Stimulated activated naive CD8-positive, alpha-beta T cell treated with anti-CD3 and anti-CD28 coated beads, Interleukin-15, amount 100 ng/mL, for 72 hours (primary cell): ENCODE results near the gene TYROBP.
A peak's percentile ranks its signal among the peaks of the same experiment; 100 is the strongest.
"Not testable (repeated sequence)": the region's sequence is repeated elsewhere in the genome, so short reads cannot be mapped to it uniquely, and the experiment has no call there.

Experiments
- ATAC-seq: fragments of 150-1000 bp; cut with Tn5 transposase; 2 replicates; pipeline ENCODE4 v1.10.0; 2021; ENCODE audit warnings: mild to moderate bottlenecking, moderate library complexity
- DNase-seq, 2 donors: peaks; one replicate each; pipeline ENCODE4 v3.0.0; 2021 to 2022
- H3K27ac Mint-ChIP-seq, 2 donors: one replicate each; pipeline ENCODE4 v1.8.0; 2022; ENCODE audit warnings: mild to moderate bottlenecking in 2 of 2, mixed read lengths in 2 of 2, moderate library complexity in 2 of 2
- H3K27me3 Mint-ChIP-seq: one replicate; pipeline ENCODE4 v1.8.0; 2022; ENCODE audit warnings: mixed read lengths
- H3K4me1 Mint-ChIP-seq: one replicate; pipeline ENCODE4 v1.8.0; 2022; ENCODE audit warnings: mild to moderate bottlenecking, mixed read lengths
- H3K4me3 Mint-ChIP-seq, 2 donors: one replicate each; pipeline ENCODE4 v1.8.0; 2022; ENCODE audit warnings: mild to moderate bottlenecking in 2 of 2, mixed read lengths in 2 of 2, moderate library complexity in 1 of 2
- H3K9me3 Mint-ChIP-seq, 2 donors: one replicate each; pipeline ENCODE4 v1.8.0; 2022; ENCODE audit warnings: mixed read lengths in 2 of 2

TYROBP gene

DNA sequence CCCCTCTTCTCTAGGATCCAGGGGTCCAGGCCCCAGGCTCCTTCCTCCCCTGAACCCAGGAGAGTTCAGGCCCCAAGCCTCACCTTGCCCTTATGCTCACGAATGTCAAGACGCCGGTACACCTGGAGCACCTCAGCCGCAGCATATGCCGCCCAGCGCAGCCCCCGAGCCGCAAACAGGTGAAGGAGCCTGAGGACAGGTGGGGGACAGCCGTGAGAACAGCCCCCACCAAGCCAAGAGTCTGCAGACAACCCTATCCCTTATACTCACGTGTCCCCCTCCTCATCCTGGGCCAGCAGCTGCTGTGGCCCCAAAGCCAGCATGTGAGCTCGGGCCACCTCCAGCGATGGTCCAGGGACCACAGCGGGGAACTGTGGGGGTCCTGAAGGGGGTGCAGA lies 11.5 kb downstream of the TYROBP start:
- Mint-ChIP-seq H3K27ac (peak overlapping the region; percentile 34 to 52), H3K4me3 (peak overlapping the region in 1 of 2 donors; percentile 66), H3K27me3 (no peaks in the 10 kb centered on the region), H3K4me1 (peaks cover 65% of the 10 kb centered on the region), H3K9me3 (no peaks in the 10 kb centered on the region)
- ATAC-seq, result no peak
- no peak for DNase-seq

DNA sequence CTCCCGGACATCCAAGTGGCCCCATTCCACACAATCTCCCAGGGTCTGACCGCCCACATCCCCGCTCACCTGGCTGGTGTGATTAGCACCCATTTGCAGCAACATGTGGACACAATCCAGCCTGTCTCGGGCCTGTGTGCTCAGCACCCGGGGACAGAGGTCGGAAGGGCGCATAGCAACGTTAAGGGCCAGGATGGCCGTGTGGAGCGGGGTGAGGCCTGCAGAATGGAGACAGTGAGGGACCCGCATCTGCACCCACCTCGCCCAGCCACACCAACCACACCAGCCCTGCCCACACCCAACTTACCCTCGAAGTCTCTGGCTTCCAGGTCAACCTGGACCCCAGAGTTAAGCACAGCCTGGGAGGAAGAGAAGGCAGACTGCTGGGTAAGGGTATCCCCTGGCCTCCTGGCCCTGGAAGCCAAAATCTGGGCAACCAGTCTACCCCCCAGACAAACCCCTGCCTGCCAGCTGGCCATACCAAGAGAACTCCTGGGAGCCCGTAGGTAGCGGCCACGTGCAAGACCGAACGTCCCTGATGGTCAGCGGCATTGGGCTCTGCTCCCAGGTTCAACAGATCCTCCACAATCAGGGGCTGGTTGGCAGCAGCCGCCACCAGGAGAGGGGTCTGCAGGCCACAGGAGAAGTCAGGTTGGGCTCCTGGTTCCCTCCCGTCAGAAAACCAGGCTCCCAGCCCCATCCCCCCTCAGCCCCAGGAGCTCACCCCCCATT lies 12.0 kb downstream of the TYROBP start:
- no peak for DNase-seq
- Mint-ChIP-seq H3K4me1 (peaks cover 61% of the 10 kb centered on the region), H3K27me3 (no peaks in the 10 kb centered on the region), H3K4me3 (peak overlapping the region; percentile 33 to 66), H3K9me3 (no peaks in the 10 kb centered on the region), H3K27ac (peak overlapping the region in 1 of 2 donors; percentile 6)
- ATAC-seq, result no peak

DNA sequence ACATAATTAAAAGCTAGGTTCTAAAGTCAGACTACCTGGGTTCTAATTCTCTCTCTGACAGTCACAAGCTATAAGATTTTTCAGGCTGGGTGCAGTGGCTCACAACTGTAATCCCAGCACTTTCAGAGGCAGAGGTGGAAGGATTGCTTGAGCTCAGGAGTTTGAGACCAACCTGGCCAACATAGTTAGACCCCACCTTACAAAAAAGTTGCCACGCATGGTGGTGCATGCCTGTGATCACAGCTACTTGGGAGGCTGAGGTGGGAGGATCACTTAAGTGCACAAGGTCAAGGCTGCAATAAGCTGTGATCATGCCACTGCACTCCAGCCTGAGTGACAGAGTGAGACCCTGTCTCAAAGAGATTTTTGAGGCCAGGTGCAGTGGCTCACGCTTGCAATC lies 13.8 kb downstream of the TYROBP start:
- Mint-ChIP-seq H3K4me3 (no peak overlapping the region), H3K9me3 (no peaks in the 10 kb centered on the region), H3K27ac (no peak overlapping the region), H3K4me1 (peaks cover 60% of the 10 kb centered on the region), H3K27me3 (no peaks in the 10 kb centered on the region)
- no peak for ATAC-seq
- DNase-seq, result no peak

DNA sequence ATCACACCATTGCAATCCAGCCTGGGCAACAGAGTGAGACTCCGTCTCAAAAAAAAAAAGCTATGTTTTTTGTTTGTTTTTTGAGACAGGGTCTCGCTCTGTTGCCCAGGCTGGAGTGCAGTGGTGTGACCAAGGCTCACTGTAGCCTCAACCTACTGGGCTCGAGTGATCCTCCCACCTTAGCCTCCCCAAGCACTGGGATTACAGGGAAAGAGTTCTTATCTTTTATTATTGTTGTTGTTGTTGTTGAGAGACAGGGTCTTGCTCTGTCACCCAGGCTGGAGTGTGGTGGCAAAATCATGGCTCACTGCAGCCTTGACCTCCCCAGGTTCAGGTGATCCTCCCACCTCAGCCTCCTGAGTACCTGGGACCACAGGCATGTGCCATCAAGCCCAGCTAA lies 16.3 kb downstream of the TYROBP start:
- H3K4me3 Mint-ChIP-seq, H3K27ac Mint-ChIP-seq, H3K9me3 Mint-ChIP-seq, DNase-seq, H3K27me3 Mint-ChIP-seq, ATAC-seq: not testable (repeated sequence)
- H3K4me1 Mint-ChIP-seq, result peaks cover 50% of the 10 kb centered on the region

DNA sequence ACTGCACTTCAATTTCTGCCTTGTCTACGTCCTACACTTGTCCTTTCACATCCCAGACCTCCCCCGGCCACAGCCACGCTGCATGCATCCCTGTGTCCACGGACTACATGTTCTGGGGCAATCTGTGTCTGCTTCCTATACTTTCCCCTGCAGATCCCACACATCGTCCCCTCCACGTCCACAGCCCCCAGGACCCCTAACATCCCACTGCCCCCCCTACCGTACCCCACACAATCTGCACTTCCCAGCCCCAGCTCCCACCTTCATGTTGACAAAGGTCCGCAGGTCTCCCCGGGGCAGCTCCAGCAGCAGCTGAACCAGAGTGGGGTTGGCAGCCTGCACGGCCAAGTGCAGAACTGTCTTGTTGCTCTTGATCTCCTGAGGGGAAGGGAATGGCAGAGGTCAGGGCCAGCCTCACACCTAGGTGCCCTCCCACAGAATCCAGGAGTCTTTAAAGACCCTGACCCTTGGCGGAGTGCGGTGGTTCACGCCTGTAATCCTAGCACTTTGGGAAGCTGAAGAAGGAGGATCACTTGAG lies 17.9 kb downstream of the TYROBP start:
- DNase-seq (no peak), ATAC-seq (no peak)
- Mint-ChIP-seq H3K9me3 (no peaks in the 10 kb centered on the region), H3K27me3 (no peaks in the 10 kb centered on the region), H3K27ac (no peak overlapping the region), H3K4me3 (no peak overlapping the region), H3K4me1 (peaks cover 41% of the 10 kb centered on the region)

DNA sequence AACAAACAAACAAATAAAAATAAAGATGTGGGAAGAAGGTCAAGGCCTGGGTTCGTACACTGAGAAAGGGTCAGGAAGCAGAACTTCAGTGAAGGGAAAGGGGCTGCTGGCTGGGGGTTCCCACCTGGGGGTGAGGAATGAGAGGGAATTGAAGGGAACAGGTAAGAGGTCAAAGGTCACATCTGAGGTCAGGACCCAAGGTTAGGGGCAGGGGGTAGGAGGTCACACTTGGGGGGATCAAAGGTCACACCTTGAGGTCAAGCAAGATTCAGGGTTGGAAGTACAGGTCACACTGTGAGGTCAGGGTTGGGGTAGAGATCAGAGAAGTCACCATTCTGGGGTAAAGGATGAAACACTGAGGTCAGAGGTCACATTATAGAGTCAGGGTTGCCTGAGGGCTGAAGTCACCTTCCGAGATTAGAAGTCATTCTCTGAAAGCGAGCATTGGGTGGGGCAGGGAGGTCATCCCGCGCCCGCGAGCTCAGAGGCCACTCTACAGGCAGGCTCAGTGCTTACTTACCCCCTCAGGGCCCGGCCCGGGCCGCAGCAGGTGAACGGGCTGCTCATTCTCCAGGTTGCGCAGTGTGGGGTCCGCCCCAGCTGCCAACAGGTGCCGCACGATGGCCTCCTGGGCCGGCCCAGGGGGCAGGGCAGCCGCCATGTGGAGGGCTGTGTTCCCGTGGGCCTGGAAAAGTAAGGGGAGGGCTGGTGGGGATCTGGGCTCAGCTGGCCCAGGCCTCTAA lies 18.6 kb downstream of the TYROBP start:
- Mint-ChIP-seq H3K27ac (no peak overlapping the region), H3K4me1 (peaks cover 41% of the 10 kb centered on the region), H3K27me3 (no peaks in the 10 kb centered on the region), H3K9me3 (no peaks in the 10 kb centered on the region), H3K4me3 (no peak overlapping the region)
- DNase-seq, result no peak
- peak; percentile 39 for ATAC-seq

DNA sequence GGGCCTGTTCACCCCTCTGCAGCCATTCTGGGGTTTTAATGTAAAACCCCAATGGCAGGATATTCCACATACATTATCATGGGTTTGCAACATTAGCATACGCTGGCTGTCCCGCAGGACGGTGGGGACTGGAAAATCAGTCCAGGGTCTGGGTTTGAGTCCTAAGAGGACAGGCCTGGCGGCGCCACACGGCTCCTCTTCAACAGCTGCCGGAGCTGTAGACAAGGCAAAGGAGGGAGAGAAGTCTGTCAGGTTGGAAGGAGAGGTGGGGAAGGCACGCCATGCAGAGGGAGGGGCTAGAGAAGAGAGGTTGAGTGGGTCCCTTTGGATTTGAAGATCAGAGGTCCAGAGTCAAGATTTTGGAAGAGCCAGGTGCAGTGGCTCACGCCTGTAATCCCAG lies 19.7 kb downstream of the TYROBP start:
- Mint-ChIP-seq H3K27me3 (no peaks in the 10 kb centered on the region), H3K4me3 (no peak overlapping the region), H3K4me1 (peaks cover 37% of the 10 kb centered on the region), H3K9me3 (no peaks in the 10 kb centered on the region), H3K27ac (no peak overlapping the region)
- DNase-seq, result no peak
- ATAC-seq, result no peak

DNA sequence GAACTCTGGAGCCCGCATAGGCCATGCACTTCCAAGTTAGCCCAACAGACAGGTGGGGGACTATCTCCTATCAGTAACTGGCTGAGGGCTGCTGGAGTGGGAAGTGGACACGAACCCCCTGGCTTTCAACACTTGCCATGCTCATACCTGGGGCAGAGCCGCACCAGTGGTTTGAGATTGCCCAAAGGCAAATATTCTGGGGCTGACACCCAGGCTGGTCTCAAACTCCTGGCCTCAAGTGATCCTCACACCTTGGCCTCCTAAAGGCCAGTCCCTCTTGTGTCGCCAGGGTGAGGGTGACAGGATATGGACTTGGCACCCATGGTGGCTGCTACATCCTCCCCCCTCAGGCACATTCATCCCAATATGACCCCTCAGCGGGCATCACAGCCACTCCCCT lies 20.9 kb downstream of the TYROBP start:
- ATAC-seq (no peak), DNase-seq (no peak)
- H3K27ac Mint-ChIP-seq, result no peak overlapping the region
- H3K27me3 Mint-ChIP-seq, result no peaks in the 10 kb centered on the region
- peaks cover 26% of the 10 kb centered on the region for H3K4me1 Mint-ChIP-seq
- no peak overlapping the region for H3K4me3 Mint-ChIP-seq
- no peaks in the 10 kb centered on the region for H3K9me3 Mint-ChIP-seq

DNA sequence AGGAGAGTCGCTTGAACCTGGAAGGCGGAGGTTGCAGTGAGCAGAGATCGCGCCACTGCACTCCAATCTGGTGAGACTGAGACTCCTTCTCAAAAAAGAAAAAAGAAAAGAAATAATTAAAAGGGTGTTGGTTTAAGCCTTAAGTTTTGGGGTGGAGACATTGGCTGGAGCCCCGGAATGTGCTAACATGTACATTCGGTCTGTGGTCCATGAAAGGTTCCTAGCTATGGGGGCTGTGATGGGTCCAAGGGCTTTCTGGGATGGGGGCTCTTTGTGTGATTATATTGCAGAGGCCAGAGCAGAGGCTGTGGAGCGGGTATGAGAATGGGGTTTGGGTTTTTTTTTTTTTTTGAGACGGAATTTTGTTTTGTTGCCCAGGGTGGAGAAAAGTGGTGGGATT lies 22.2 kb downstream of the TYROBP start:
- no peak for ATAC-seq
- Mint-ChIP-seq H3K4me3 (no peak overlapping the region), H3K4me1 (peaks cover 24% of the 10 kb centered on the region), H3K27me3 (no peaks in the 10 kb centered on the region), H3K27ac (peak overlapping the region in 1 of 2 donors; percentile 91), H3K9me3 (no peaks in the 10 kb centered on the region)
- DNase-seq, result no peak

DNA sequence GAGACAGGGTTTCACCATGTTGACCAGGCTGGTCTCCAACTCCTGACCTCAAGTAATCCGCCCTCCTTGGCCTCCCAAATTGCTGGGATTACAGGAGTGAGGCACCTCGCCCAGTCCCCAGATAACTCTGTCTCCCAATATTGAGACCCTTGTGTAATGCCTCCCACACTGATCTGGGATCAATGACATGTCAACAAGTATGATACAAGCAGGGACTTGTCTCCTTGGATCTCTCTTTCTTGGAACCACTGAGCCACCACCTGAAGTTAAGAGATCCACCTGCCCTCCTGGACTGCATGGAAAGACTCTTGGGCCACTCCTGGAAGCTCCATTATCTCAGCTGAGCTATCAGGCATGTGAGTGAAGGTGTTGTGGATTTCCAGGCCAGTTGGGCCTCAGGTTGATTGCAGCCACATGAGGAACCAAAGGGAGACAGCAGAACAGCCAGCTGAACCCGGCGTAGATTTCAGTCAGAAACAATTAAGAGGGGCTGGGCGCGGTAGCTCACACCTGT lies 22.8 kb downstream of the TYROBP start:
- no peak for DNase-seq
- Mint-ChIP-seq H3K27ac (peak overlapping the region in 1 of 2 donors; percentile 66), H3K27me3 (peaks cover under 1% of the 10 kb centered on the region), H3K9me3 (no peaks in the 10 kb centered on the region), H3K4me3 (no peak overlapping the region), H3K4me1 (peaks cover 20% of the 10 kb centered on the region)
- no peak for ATAC-seq

DNA sequence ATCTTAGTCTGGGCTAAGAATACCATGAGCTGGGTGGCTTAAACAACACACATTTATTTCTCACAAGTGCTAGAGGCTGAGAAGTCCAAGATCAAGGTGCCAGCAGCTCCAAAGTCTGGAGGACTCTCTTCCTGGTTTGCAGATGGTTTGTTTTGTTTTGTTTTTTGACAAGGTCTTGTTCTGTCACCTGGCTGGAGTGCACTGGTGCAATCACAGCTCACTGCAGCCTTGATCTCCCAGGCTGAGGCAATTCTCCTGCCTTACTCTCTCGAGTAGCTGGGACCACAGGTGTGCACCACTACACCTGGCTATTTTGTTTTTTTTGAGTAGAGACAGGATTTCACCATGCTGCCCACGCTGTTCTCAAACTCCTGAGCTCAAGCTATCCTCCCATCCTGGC lies 24.2 kb downstream of the TYROBP start:
- Mint-ChIP-seq H3K27ac (no peak overlapping the region), H3K4me1 (peaks cover 26% of the 10 kb centered on the region), H3K9me3 (no peaks in the 10 kb centered on the region), H3K27me3 (peaks cover 14% of the 10 kb centered on the region), H3K4me3 (no peak overlapping the region)
- DNase-seq, result no peak
- peak; percentile 37 for ATAC-seq

DNA sequence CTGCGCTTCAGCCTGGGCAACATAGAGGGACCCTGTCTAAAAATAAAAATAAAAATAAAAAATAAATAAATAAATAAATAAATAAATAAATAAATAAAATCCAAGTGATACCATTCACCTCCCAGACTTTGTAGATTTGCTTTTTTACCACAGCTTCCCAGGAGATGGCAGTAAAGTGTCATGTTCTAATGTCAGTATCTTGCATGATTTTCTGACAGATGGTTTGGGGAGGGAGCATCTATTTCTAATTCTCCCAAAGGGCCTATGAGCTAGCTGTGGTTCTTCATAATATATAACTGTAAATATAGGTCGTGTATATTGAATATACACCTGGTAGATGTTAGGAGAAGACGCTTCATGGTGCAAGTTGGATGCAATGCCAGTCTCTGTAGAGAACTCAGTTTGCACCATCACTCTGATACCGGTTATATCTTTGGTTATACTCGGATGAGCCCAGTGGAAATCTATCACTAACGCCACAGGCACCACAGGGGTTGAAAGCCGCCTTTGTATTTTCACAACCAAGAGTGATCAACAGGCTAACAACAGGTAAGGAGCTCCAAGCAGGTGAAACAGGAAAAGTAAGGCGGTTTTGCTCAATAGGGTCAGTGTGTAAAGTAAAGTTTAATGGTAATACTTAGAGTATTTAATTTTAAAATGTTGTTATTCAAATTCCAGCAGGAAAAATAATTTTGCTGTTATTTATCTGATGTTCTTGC lies 25.8 kb downstream of the TYROBP start:
- peak; percentile 61 for ATAC-seq
- H3K4me1 Mint-ChIP-seq, result peaks cover 20% of the 10 kb centered on the region
- no peaks in the 10 kb centered on the region for H3K9me3 Mint-ChIP-seq
- peak; percentile 40 to 54 for DNase-seq
- H3K27ac Mint-ChIP-seq, result no peak overlapping the region
- no peak overlapping the region for H3K4me3 Mint-ChIP-seq
- H3K27me3 Mint-ChIP-seq, result peaks cover 30% of the 10 kb centered on the region

DNA sequence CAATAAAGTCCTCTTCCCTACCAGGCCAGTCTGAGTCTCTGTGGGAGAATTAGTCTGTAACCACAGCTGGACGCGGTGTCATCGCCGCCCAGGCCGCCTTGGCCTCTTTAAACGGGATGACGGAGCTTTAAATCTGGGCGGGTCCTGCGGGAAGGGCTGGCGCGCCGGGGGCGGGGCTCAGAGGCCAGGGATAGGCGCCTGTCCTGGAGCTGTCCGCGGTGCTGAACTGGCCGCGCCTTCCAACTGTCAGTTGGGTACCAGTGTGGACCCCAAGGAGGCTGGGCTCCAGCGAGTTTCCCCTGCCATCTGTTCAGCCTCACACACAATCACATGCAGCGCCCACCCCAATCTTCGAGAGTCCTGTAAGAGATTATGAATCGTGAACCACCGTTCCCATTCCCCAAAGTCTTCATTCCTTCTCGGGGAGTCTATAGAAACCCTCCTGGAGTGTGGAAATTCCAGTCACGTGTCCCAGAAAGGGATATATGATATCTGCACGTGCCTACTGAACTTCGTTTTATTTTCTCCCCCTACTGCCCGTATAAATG lies 28.3 kb downstream of the TYROBP start:
- no peaks in the 10 kb centered on the region for H3K9me3 Mint-ChIP-seq
- peaks cover 13% of the 10 kb centered on the region for H3K4me1 Mint-ChIP-seq
- ATAC-seq (peak; percentile 76), DNase-seq (peak; percentile 80)
- peak overlapping the region in 1 of 2 donors; percentile 38 for H3K4me3 Mint-ChIP-seq
- peak overlapping the region in 1 of 2 donors; percentile 92 for H3K27ac Mint-ChIP-seq
- H3K27me3 Mint-ChIP-seq, result peaks cover 32% of the 10 kb centered on the region

DNA sequence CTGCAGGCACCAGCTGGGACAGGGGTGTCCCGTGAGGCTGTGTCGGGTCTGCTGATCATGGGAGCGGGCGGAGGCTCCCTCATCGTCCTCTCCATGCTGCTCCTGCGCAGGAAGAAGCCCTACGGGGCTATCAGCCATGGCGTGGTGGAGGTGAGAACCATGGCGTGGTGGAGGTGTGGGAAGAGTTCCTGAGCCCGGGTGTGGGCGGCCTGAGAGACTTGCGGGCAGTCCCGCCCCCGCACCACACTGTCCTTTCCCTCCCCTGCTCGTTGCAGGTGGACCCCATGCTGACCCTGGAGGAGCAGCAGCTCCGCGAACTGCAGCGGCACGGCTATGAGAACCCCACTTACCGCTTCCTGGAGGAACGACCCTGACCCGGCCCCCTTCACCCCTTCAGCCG lies 29.0 kb downstream of the TYROBP start:
- peak overlapping the region in 1 of 2 donors; percentile 92 for H3K27ac Mint-ChIP-seq
- H3K4me1 Mint-ChIP-seq, result peaks cover 13% of the 10 kb centered on the region
- H3K27me3 Mint-ChIP-seq, result peaks cover 32% of the 10 kb centered on the region
- H3K4me3 Mint-ChIP-seq, result no peak overlapping the region
- no peaks in the 10 kb centered on the region for H3K9me3 Mint-ChIP-seq
- no peak for DNase-seq
- no peak for ATAC-seq

DNA sequence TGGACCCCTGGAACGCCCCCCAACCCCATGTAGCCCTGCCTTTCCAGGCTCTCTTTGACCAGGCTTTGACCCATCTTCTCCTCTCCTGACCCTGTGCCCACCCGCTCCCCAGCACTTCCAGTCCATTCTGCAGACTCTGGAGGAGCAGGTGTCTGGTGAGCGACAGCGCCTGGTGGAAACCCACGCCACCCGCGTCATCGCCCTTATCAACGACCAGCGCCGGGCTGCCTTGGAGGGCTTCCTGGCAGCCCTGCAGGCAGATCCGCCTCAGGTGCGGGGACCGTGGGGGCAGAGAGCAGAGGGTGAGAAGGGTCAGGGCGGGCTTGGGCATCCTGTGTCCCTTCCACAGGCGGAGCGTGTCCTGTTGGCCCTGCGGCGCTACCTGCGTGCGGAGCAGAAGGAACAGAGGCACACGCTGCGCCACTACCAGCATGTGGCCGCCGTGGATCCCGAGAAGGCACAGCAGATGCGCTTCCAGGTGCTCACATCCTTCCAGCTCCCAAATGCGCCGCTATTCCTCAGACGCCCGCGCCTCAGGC lies 33.6 kb downstream of the TYROBP start:
- no peaks in the 10 kb centered on the region for H3K9me3 Mint-ChIP-seq
- no peak for ATAC-seq
- H3K4me1 Mint-ChIP-seq, result peaks cover 17% of the 10 kb centered on the region
- peaks cover 56% of the 10 kb centered on the region for H3K27me3 Mint-ChIP-seq
- no peak for DNase-seq
- H3K4me3 Mint-ChIP-seq, result no peak overlapping the region
- H3K27ac Mint-ChIP-seq, result no peak overlapping the region
